GM20000 (cell line): ENCODE data around the gene HAGHL.

Source experiments
- DNase-seq: peaks from one replicate; pipeline ENCODE4 v3.0.0; 2012; ENCODE audit warnings: low spot score
- TF ChIP-seq, protein P1 (sequence below): IDR thresholded peaks from 2 replicates; pipeline ENCODE4 v1.5.1; 2012; ENCODE audit warnings: mild to moderate bottlenecking, control low read depth; ENCODE audit errors: extremely low read depth, missing control alignments

Gene HAGHL

DNA sequence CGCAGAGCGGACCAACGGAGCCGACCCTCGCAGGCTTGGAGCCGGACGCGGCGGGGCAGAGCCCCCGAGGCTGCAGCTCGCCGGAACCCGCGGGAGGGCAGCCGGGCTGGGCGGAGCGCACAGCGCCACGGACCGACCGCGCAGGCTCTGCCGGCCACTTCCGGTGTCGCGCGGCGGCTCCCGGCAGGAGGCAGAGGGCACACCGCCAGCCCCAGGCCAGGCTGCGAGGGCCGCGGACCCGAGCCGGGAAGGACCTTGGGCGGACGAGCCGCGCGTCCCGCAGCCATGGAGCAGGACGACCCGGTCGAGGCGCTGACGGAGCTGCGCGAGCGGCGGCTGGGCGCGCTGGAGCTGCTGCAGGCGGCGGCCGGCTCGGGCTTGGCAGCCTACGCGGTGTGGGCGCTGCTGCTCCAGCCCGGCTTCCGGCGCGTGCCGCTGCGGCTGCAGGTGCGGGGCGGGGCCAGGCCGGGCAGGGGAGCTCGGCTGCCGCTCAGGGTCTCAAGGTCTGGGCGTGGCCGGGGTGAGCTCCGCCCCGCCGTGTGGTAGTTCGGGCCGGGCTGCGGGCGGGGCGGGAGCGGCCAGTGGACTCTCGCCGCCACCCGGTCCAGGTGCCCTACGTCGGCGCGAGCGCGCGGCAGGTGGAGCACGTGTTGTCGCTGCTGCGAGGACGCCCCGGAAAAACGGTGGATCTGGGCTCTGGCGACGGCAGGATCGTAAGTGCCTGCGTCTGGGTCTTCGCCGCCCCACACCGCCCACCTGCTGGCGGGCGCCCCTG lies 5.7 kb upstream of the HAGHL start, which contains the start of gene ANTKMT:
Gene ANTKMT, plus strand, starts transcription at position 157 of the 775 bp plus-strand sequence. Its CDS starts 129 bp downstream, at position 286.
- DNase-seq = peak; percentile 97

DNA sequence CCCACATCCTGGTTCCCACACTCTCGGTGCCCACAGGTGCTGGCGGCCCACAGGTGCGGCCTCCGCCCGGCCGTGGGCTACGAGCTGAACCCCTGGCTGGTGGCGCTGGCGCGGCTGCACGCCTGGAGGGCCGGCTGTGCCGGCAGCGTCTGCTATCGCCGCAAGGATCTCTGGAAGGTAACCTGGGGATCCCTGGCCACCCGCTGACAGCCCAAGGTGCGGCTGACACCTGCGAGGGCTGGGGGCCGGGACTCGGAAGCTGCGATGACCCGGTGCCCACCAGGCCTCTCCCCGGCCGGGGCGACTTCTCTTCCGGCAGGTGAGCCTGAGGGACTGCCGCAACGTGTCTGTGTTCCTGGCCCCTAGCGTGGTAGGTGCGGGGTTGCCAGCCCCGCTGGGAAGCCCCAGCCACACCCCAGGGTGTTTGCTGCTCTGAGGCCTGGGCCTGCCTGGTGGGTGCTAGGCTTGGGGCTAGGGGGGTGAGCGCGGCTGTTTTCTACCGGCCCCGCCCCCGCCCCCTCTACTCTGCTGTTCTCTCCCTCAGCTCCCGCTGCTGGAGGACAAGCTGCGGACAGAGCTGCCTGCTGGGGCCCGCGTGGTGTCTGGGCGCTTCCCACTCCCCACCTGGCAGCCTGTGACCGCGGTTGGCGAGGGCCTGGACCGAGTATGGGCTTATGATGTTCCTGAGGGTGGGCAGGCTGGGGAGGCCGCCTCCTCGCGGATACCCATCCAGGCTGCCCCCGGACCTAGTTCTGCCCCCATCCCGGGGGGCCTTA lies 5.0 kb upstream of the HAGHL start:
- TF ChIP-seq, protein P1, sequence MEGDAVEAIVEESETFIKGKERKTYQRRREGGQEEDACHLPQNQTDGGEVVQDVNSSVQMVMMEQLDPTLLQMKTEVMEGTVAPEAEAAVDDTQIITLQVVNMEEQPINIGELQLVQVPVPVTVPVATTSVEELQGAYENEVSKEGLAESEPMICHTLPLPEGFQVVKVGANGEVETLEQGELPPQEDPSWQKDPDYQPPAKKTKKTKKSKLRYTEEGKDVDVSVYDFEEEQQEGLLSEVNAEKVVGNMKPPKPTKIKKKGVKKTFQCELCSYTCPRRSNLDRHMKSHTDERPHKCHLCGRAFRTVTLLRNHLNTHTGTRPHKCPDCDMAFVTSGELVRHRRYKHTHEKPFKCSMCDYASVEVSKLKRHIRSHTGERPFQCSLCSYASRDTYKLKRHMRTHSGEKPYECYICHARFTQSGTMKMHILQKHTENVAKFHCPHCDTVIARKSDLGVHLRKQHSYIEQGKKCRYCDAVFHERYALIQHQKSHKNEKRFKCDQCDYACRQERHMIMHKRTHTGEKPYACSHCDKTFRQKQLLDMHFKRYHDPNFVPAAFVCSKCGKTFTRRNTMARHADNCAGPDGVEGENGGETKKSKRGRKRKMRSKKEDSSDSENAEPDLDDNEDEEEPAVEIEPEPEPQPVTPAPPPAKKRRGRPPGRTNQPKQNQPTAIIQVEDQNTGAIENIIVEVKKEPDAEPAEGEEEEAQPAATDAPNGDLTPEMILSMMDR = no peak
- no peak for DNase-seq

More for the DNA sequence above, 5.7 kb upstream of the HAGHL start, which contains the start of gene ANTKMT:
- TF ChIP-seq, protein P1 = no peak

DNA sequence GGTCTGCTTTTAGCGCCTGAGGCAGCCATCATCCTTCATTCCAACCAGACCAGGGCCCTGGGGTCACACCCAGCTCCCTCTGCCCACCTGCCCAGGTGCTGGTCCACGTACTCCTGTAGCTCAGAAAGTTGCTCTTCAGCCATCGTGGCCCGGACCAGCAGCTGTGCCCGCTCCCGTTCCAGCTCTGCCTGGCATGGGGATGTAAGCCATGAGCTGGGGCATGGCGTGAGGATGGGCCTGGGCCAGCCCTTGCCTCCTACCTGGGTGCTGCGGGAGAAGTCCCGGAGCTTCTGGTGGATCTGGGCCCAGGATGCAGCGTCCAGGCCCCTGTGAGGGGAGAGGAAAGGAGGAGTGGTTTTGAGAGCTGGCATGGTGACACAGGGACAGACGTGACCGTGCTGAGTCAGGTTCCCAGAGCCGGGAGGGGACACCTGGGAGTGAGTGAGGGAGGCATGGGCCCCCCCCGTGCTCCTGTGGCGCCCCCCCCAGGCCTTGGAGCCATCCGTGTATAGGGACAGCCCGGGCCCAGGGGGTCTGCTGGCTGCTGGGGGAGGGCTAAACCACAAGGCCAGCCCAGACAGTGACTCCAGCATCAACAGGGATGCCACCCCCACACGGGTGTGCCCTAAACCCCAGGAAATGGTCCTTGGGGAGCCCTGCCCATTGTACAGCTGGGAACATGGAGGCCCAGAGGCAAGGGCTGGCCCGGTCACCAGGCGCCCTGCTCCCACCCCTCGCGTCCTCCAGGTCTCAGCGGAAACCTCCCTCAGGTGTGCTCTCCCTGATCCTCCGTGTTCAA lies 3.9 kb upstream of the HAGHL start:
- no peak for DNase-seq
- TF ChIP-seq, protein P1 = no peak

DNA sequence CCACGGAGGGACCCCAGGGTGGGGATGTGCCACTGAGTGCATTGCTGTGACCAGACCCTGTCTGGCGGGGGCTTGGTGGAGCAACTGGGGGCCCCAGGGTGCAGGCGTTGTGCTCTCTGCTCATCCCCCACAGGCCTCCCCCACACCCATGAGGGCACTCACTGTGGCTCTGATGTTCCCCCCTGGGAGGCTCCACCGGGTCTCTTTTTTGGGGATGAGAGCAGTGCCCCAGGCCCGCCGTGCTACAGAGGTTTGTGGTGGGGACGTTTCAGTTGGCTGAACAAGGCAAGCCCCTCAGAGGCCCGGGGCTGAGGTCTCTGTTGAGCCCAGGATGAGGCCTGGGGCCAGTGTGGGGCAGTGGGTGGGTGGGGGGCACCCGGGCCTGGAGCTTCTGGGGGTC lies 3.2 kb upstream of the HAGHL start:
- TF ChIP-seq, protein P1 = no peak
- DNase-seq = no peak

DNA sequence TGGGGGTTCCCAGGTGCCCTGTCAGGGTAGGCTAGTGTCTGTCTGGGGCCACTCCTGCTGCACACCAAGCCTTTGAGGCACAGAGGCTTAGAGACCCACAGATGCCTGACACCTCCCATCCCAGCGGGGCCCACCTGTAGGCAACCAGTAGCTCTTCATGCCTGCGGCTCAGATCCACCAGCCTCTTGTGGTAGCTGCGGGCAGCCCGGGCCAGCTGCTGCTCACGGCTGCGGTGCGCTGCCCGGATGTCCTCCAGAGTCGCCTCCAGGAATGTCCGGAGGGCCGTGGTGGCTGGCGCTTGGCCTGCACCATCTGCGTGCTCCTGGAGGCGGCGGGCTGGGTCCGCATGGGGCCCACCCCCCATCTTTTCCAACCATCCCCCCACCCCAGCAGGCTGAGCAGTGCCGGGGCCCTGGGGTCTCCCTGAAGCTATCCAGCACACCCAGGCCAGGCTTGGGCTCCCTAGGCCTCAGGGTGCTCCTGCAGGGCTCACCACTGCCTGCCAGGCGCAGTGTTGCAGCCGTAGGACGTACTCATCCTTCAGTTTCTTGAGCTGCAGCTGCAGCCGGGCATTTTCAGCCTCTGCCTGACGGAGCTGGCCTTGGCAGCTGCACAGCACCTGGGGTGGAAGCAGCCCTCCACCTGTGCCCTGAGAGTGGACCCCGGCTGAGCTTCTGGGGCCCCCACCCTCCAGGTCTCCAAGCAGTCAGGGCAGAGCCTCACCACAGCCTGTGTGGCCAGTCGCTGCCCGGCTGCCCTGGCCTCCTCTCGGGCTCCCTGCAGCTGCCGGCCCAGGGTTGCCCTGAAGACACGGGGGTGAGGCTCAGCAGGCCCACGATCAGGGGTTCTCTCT lies 2.5 kb upstream of the HAGHL start:
- no peak for DNase-seq
- TF ChIP-seq, protein P1 = no peak

DNA sequence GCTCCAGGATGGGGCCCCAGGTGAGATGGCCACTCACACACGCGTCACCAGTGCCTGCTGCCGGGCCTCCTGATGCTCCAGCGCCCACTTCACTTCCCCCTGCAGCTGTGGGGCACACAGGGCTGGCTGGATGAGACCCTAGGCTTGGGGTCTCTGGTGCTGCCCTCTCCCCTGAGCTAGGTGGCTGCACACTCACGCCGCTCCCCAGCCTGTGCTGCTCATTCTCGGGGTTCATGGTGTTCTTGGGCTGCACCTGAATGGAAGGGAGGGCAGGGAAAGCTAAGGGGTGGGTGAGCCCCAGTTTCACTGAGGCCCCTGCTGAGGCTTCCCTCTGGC lies 1.9 kb upstream of the HAGHL start:
- TF ChIP-seq, protein P1 = no peak
- DNase-seq = no peak
